Measurements from ENCODE around the gene MCOLN3.
A peak's percentile ranks its signal among the peaks of the same experiment; 100 is the strongest.

MCOLN3 gene

DNA sequence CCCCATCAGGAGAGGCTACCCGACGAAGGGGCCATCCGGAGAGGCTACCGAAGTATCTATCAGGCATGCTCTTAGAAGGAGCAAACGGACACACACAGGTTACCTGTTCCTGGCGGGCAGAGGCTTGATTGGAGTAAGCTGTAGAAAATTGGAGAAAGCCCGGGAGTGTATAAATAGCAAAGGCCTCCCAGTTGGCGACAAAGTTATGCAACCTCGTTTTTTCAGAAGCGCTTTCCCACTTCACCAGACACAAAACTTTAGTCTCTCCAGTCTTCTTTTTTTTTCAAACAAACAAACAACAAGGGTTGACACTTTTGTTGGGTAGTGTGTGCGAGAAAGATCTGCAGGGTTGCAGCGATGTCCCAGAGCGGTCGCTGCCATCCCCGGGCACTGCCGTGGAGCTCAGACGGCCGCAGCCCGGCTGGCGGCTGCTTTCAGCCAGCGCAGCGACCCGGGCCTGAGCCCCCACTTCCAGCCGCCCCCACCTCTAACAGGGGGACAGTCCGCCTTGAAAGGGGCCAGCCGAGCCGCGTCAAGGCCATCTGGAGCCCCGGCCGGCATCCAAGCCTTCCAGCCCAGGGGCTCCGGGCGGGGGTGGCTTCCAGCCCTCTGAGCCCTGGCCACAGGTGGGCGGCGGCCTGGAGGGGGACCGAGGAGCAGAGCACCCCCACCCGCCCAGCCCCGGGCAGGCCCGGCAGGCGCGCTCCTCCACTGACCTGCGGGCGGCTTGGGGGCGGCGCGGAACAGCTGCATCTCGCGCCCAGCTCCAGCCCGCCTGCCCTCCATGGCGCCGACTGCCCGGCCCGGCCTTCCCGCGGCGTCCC is 616 bp downstream of the MCOLN3 start (continued):
- TF ChIP-seq, protein P1, sequence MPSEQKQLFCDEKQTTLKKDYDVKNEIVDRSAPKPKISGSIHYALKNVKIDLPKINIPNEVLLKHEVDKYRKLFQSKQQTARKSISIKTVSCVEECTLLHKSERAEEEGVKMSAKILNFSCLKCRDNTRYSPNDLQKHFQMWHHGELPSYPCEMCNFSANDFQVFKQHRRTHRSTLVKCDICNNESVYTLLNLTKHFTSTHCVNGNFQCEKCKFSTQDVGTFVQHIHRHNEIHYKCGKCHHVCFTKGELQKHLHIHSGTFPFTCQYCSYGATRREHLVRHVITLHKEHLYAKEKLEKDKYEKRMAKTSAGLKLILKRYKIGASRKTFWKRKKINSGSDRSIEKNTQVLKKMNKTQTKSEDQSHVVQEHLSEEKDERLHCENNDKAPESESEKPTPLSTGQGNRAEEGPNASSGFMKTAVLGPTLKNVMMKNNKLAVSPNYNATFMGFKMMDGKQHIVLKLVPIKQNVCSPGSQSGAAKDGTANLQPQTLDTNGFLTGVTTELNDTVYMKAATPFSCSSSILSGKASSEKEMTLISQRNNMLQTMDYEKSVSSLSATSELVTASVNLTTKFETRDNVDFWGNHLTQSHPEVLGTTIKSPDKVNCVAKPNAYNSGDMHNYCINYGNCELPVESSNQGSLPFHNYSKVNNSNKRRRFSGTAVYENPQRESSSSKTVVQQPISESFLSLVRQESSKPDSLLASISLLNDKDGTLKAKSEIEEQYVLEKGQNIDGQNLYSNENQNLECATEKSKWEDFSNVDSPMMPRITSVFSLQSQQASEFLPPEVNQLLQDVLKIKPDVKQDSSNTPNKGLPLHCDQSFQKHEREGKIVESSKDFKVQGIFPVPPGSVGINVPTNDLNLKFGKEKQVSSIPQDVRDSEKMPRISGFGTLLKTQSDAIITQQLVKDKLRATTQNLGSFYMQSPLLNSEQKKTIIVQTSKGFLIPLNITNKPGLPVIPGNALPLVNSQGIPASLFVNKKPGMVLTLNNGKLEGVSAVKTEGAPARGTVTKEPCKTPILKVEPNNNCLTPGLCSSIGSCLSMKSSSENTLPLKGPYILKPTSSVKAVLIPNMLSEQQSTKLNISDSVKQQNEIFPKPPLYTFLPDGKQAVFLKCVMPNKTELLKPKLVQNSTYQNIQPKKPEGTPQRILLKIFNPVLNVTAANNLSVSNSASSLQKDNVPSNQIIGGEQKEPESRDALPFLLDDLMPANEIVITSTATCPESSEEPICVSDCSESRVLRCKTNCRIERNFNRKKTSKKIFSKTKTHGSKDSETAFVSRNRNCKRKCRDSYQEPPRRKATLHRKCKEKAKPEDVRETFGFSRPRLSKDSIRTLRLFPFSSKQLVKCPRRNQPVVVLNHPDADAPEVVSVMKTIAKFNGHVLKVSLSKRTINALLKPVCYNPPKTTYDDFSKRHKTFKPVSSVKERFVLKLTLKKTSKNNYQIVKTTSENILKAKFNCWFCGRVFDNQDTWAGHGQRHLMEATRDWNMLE (tag by site-specific recombination; conservative IDR thresholded peaks at IDR 0.05; ENCODE audit: low read depth): no peak
- TF ChIP-seq ZSCAN30 (tag by site-specific recombination; IDR thresholded peaks at IDR 0.05) (0 out of 2 replicates have a peak, but pooled peaks have one; percentile 10), ZNF510 (tag by site-specific recombination; IDR thresholded peaks at IDR 0.05; ENCODE audit: insufficient replicate concordance) (no peak), ZFP37 (tag by site-specific recombination; IDR thresholded peaks at IDR 0.05) (0 out of 2 replicates have a peak, but pooled peaks have one; percentile 47), ZNF660 (tag by site-specific recombination; IDR thresholded peaks at IDR 0.05) (0 out of 2 replicates have a peak, but pooled peaks have one; percentile 7)

DNA sequence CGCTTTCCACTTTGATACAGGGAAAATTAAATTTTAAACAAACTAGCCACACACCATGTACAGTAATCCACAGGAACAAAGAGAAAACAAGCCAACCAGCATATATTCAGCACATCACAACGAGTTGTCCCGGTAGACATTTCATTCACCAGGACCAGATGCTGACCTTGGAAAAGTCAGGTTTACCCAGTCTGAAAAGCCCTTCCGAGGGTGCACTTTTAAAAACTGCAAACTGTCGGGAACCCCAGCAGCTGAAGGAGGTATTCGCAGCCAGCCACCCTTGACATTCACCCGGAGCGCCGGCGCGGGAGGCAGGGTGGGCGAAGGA is 1.2 kb downstream of the MCOLN3 start:
- TF ChIP-seq ZNF335 (tag by site-specific recombination; conservative IDR thresholded peaks at IDR 0.05): 0 out of 2 replicates have a peak, but pooled peaks have one; percentile 62
- TF ChIP-seq ZXDB (tag by site-specific recombination; IDR thresholded peaks at IDR 0.05): no peak
- H3K4me3 ChIP-seq (ENCODE audit: low read depth, low read length): peak overlapping the region; percentile 62
- POLR2A ChIA-PET: no interaction called here
- H3K4me1 ChIP-seq (ENCODE audit: control insufficient read depth, insufficient read depth, low read length): peaks cover 8% of the 10 kb centered on the region
- H3K9me3 ChIP-seq (ENCODE audit: control insufficient read depth, insufficient read depth, low read depth, low read length): no peaks in the 10 kb centered on the region
- CTCF ChIA-PET: interaction anchor here (0.7 to 2.0 kb wide), 2 partner anchors 102 to 178 kb away, joined by 3 to 11 read pairs; no protein-coding TSS in a partner anchor
- no peak overlapping the region for H3K27ac ChIP-seq (ENCODE audit: extremely low read depth, low read depth, low read length)
- H3K36me3 ChIP-seq (ENCODE audit: control insufficient read depth in 2 of 2, insufficient read depth in 1 of 2, low read length in 2 of 2): peaks cover 3 to 10% of the 10 kb centered on the region in 2 experiments; a peak in 2 of 3 replicates

DNA sequence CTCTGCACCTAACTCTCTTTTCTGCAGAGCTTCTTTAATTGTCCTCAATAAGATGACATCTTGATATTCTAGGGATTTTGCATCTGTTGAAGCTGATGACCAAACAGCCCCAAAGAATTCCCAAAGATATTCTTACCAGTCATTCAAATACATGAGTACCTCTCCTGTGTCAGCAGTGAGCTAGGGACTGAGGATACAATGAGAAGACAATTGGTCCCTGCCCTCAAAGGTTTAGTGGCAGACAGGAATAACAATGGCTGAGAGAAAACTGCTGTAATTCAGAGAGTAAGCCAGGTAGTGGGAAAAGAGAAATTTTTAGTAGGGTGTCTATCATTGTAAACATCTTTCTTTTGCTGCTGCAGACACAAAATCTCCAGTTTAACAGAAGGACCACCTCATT is 5.9 kb downstream of the MCOLN3 start:
- CTCF ChIA-PET: interaction anchor here (0.9 to 1.5 kb wide), 2 partner anchors 12 to 97 kb away, joined by 3 read pairs; no protein-coding TSS in a partner anchor
- Histone ChIP-seq H3K9me3 (ENCODE audit: control insufficient read depth, insufficient read depth, low read depth, low read length) (no peaks in the 10 kb centered on the region), H3K4me1 (ENCODE audit: control insufficient read depth, insufficient read depth, low read length) (no peaks in the 10 kb centered on the region), H3K4me3 (ENCODE audit: low read depth, low read length) (no peak overlapping the region), H3K36me3 (ENCODE audit: control insufficient read depth in 2 of 2, insufficient read depth in 1 of 2, low read length in 2 of 2) (peaks cover 14 to 34% of the 10 kb centered on the region in 2 experiments), H3K27ac (ENCODE audit: extremely low read depth, low read depth, low read length) (no peak overlapping the region)
- TF ChIP-seq YY2 (tag by site-specific recombination; IDR thresholded peaks at IDR 0.05) (no peak), ZNF791 (tag by site-specific recombination; IDR thresholded peaks at IDR 0.05) (no peak), ZNF792 (tag by site-specific recombination; IDR thresholded peaks at IDR 0.05) (no peak), GLIS1 (tag by site-specific recombination; IDR thresholded peaks at IDR 0.05) (no peak), ZNF341 (tag by site-specific recombination; IDR thresholded peaks at IDR 0.05; ENCODE audit: low read depth) (no peak), ZNF23 (tag by site-specific recombination; IDR thresholded peaks at IDR 0.05; ENCODE audit: borderline replicate concordance) (no peak), ZNF610 (tag by site-specific recombination; IDR thresholded peaks at IDR 0.05; ENCODE audit: borderline replicate concordance) (no peak), GLI4 (tag by site-specific recombination; IDR thresholded peaks at IDR 0.05) (no peak), ZNF621 (tag by site-specific recombination; IDR thresholded peaks at IDR 0.05) (no peak), YY1 (tag by site-specific recombination; IDR thresholded peaks at IDR 0.05) (no peak), ZNF292 (tag by site-specific recombination; IDR thresholded peaks at IDR 0.05; ENCODE audit: borderline replicate concordance, low read depth) (no peak)
- POLR2A ChIA-PET: no interaction called here
